NCI-H187 (cell line): ENCODE data around the gene PRKN.

Experiments
- DNase-seq, 2 experiments: peaks; one replicate each; lab custom pipeline; 2025; lab: John Stamatoyannopoulos, UW

The PRKN gene

DNA sequence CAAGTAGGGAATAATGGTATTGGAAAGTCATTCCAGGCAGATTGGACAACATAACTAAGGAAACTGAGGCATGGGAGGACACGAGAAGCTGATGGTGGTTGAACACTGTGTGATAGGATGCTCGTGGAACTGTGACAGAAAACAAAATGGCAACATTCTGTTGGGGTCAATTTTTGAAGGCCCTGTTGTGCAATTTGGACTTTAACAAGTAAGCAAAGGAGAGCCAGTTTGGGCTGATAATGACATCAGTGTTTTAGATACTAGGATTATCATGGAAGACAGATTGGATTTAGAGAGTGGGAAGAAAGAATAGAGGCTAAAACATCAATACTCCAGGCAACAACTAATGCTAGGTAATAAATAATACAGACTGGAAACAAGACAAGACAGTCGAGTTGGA is 53.1 kb downstream of the PRKN start:
- no peak for DNase-seq

DNA sequence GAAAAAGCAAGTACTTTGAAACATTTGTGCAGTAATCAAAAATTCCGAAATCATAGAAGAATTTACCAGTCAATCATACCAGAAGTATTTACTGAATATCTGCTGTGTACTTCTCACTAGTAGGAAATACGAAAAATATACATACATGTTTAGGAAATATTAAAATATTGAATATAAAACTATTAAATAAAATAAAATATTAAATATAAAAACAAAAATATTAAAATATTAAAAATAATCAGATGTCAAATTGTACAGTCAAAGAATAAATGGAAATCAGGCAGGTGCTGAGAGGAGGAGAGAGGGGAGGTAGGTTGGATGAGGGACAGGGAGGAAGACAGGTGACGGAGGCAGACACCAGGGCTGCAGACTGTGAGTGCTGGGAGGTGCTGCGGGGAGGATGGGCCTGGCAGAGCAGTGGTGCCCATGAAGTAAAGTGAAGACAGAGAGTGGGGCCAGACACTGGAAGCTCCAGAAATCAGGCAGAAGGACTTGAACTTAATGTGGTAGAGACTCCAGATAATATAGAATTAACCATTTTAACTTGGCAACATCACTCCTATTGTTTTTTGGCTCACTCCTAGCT is 55.9 kb downstream of the PRKN start:
- no peak for DNase-seq

DNA sequence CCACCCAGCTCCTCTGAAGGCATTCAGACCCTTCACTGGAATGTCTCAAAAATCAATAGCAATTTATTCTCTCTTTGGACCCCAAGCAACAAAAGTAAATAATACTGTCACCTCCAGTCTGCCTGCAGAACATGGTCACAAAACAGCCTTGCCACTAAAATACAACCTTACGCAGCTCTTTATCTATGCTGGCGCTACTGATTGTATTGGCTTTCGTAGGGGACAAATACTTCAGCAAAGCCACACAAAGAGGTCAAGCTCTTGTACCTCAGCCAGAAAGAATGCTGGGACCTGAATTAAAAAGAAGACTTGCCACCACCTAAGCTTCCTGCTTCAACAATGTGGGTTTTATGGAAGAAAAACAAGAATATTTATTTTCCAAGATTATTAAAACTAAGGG is 57.2 kb downstream of the PRKN start:
- no peak for DNase-seq

DNA sequence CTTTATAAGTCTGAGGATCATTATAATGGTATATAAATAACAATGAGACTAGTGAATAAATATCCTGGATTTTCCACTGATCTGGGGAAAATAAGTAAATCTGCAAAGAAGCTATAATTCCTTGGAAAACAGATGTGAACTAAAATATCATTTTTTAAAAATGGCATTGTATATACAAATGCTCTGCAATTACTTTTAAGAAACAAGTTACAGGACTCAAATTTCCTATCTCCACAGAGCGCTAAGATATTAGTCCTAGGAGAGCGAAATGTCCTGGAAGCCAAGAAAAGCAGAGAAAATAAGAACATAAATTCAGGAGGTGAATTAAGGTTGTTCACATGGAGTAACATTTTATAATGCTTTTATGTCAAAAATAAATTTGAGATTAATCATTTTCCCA is 61.3 kb downstream of the PRKN start:
- no peak for DNase-seq

DNA sequence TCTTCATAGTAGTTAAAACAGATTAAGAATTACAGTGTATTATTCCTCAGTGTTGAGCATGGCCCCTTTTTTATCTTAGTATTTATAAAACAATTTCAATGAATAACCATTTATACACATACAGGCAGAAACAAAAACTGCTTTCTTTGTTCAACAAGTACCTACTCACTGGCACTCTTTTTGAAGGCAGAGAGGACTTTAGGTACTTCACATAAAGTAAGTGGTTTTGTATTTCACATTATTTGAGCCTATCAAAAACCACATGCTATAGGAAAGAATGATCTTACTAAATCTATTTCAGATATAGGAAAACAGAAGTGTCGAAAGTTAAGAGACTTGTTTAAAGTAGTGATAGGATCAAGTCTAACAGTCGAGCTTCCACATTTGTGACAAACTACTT is 73.8 kb downstream of the PRKN start:
- no peak for DNase-seq

DNA sequence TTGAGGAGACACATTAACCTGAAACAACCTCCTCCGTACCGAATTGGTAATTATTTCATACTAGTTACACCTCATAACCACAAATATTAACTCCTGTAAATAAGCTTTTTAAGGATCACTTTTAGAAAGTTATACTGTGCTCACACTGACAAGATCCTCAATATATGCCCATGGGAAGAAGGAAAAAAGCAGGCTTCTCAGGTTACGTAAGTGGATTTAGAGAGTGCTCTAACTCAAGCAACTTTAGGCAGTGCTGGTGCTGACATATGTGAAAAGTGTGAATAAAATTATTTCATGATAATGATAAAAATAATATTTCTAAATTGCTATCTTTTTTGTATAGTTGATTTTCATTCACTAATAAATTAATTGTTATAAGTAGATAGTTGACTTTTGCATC is 76.1 kb downstream of the PRKN start:
- DNase-seq = no peak

DNA sequence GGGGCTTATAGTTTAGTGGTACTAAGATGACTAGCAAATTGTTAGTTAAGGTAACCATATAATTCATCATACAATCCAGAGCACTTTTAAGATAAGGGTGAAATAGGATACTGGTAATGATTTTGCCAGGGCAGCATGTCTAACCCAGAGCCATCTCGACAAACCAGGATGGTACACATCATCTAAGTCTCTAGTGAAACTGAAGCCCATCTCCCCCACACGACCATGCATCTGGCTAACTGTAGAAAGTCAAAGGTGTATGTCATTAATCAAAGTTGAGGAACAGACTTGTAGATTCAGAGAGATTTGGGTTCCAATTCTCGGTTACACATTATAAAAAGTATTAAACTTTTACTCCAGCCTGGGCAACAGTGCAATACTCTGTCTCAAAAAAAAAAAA is 78.3 kb downstream of the PRKN start:
- DNase-seq = no peak

DNA sequence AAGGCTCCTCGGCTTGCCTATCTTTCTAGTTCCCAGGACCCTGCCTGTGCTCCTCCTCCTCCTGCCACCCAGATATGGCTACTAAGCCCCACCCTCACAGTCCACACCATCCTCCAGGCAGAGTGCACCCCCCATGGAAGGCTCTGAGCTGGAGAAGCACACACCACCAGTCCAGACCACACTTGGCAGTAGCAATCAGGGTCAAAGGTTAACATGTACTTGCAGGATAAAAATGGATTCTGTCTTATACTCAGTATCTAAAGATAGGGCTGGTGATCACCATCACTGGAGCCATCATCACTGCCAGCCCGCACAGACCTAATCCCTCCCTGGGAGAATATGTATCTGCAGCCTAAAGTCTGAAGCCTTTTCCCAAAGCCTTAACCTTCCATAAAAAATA is 83.4 kb downstream of the PRKN start:
- no peak for DNase-seq

DNA sequence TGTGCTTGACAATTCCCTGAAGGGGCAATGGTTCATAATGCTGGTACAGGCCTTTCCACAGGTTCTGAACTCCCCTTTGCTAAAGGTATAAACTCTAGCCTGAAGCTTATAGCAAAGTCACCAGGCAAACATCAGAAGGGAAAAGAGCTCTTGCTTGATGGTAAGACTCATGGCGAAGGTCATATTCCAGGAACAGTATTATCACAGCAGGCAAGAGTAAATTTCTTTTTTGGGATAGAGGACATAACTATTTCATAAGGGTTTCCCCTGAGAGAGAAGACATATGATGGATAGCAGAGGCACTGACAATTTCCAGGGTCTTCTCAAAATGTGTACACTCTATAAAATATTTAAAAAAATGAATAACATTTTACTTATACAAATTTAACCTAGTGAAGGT is 86.8 kb downstream of the PRKN start:
- DNase-seq = no peak

DNA sequence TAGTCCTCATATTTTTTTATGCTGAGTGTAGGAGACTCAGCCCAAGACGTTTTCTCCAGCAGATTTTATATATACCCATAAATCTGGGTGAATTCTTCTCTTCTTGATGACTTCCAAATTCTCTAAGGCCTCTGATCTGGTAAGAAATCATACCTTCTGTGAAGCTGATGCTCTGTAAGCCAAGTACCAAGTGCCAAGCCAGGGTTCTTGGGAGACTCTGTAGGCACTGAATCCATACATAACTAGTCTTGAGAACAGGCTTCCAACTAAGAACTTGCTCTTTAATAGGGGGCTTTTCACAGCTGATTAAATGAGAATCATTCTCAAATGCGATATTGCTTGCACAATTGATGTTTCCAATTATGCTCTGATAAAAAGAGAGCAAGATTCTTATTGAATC is 87.6 kb downstream of the PRKN start:
- no peak for DNase-seq

DNA sequence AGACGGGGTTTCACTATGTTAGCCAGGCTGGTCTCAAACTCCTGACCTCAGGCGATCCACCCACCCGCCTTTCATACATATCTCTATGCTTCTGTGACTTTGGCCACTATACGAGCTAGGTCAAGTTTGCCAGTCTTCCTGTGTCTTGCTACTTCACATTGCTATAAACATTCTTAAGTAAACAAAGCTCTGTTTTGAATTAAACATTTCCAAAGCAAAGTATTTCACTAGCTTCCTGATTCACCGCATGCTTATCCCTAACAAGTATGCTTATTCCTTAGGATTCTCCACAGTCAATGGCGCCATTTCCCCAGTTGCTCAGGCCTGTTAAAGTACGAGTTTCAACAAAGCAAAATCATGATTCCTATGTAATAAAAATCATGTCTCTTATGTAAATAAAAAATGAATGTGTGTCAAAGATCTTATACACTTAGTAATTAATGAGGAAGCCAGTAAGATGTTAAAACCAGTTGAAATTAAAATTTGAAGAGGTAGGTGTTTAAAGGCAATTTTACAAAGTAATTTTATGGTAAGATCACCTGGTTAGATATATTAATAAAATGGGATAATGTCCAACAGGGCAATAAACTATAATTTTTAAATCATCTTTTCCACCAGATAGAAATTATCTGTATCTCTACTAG is 88.5 kb downstream of the PRKN start:
- no peak for DNase-seq

DNA sequence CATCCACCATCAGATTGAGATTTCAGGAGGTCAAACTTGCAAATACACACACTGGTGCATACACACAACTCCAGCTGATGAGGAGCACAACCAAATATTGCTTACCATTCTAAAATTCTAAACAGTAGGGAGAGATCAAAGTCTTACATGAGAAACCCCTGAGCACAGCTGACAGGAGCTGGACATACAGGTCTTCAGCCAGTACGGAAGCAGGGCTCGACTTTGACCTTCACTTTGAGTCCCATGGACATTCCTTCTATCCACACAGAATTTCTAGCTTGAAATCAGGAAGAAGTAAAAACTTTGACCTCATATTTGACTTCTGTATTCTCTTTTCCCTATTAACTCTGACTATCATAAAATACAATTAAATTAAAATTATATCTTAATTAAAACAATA is 90.2 kb downstream of the PRKN start:
- DNase-seq = no peak

DNA sequence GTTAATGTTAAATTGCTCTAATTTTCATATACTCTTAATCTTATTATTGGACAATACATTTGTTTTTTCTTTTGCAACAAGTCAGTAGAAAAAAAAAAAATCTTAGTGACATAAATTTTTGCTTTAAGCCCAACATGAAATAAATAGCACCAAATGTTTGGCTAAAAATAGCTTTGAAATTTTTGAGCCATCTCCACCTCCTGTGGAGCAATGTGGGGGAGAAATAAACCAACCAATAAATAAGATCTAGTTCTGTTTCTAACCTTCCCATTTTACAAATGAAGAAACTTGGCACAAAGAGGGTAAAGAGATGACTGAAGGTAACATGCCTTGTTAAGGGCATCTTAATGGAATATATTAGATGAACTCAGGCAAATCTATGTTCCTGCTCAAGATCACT is 91.4 kb downstream of the PRKN start:
- no peak for DNase-seq

DNA sequence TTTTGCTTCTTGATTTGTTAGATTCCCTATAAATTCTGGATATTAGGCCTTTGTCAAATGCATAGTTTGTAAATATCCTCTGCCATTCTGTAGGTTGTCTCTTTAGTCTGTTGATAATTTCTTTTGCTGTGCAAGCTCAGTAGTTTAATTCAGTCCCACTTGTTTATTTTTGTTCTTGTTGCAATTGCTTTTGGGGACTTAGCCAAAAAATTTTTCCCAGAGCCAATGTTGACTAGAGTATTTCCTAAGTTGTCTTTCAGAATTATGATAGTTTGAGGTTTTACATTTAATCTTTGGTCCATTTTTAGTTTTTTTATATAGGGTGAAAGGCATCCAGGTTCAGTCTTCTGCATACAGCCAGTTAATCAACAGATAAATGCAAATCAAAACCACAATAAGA is 96.0 kb downstream of the PRKN start:
- no peak for DNase-seq

DNA sequence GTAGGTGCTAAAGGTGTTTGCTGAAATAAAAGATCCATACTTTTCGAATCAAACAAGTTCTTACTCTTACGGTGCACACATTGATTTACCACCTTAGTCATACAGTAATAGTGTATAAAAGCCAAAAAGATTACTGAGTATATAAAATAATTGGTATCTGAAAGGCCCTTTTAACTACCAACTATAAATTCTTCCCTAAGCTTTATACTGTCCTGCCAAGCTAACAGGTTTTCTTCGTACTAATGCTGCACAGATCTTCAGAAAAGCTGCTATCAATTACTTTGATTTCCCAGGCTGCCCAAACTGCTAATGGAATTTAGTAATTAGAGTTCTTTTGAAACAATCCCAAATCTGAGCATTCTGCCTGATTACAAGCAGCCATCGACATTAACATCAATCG is 97.5 kb downstream of the PRKN start:
- no peak for DNase-seq

DNA sequence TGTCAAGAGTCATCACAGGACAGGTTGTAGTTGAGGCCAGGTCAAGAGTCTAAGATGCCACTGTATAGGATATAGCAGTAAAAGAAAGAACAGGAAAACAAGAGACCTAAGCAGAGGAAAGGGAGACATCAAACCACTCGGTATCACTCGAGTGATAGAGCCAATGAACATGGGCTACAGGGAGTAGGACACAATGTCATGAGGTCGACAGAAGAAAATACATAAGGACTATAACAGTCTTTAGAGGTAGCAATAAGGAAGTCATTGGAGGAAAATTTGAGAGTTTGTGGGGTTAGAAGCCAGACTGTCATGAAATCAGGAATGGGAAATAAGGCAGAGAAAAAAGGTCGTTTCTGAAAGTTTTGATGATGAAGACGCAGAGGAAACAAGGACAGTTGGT is 99.7 kb downstream of the PRKN start:
- DNase-seq = no peak

DNA sequence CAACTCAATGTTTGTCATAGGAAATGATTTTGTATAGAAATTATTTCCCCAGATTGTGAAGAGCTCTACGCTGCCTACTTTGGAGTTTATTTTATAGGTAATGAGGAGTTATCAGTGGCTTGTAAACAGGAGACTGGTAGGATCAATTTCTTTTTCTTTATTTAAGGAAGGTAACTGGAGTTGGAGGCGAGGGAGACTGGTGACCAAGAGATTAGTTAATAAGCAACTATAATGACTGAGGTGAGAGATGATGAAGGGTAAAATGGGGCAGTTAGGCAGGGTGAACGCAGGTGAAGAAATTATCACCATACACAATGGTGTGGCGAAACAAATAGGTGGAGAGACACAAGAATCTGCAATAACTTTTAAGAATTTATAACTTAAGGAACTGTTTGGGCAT is 100.2 kb downstream of the PRKN start:
- no peak for DNase-seq

DNA sequence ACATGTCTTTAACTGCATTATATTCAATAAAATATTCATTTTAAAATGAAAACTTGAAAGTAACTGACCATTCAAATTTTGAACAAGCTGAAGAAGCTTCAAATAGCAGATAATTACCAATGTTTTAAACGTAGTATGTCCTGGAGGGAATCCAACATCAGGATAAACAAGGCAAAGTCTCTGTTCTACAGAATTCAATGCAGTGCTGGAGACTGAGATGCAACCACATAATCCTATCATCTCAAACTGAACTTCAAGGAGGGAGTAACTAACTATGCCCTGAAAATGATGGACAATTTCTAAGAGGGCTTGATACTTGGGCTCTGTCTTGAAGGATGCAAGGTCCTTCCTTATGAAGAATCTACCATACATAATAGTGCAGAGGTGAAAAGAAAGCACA is 100.7 kb downstream of the PRKN start:
- no peak for DNase-seq

DNA sequence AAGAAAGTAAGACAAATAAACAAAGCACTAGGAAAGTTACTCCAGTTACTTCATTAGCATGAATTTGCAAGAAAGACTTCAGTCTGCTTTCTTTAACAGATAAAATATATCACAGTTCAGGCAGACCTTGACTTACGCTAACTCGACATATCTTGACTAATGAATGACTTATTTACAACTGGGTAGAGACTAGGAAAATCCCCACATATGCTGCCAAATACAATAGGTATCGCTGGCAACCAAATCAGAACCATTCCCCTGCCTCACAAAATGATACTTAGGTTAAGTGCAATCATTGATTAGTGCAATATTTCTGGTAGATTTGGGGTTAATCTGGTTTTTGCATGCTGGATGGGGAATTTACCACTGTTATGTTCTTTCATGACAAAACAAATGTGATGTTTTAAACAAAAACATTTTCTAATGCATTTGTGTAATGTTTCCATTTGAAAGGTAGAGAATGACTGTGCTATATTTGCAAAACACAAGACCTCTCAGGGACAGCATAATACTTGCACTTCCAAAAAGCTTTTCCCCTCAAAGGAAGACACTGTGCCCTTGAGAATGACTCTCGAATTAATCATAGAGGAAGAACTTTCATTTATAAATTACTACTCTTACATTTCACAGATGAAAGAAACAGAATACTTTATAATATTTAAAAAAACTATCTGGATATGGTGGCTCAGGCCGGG is 101.6 kb downstream of the PRKN start:
- DNase-seq = no peak

DNA sequence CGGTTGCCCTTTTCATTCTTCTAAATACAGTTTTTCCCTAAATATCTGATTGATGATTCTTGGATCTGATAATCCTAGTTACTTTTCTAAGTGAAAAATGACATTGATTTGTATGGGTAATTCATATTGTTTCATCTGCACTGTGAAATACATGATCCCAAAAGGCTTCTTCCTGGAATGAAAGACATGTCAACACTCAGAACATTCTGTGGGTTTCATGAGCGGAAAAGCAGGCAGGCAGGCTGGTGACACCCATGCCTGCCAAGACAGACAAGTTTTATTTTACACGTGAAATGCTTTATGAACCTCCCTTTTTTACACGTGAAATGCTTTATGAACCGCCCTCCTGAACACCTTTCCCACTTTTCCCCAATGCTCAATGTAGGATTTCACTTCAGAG is 105.0 kb downstream of the PRKN start:
- DNase-seq = no peak

DNA sequence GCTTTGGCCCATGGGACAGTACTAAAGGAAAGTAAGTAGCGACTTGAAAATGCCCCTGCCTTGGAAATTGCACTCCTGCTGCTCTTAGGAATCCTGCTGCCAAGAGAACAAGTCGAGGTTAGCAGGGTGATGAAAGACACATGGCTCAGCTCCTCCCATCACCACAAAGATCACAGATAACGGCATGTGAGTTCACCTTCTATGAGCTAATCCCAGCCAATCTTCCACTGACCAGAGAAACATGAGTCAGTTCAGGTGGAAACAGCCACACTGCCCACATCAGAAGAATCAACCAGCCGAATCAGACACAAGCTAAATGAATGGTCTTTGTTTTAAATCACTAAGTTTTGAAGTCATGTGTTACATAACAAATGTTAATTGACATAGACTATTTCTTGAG is 106.3 kb downstream of the PRKN start:
- no peak for DNase-seq

DNA sequence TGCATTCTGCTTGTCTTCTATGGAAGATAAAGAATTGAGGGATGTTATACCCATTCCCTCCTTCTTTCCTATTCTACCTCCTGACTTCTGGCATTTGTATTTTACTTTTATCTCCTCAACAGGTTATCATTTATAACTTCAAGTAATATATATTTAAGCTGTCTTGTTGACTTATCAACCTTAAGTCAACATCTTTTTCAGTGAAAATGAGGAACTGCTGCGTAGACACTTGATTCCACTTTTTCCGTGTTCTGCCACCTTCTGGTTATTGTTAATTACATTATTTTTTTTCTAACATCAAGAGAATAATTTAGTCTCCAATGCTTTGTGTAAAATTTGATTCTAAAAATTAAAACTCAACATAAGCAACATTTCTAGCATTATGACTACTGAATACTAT is 107.5 kb downstream of the PRKN start:
- no peak for DNase-seq

DNA sequence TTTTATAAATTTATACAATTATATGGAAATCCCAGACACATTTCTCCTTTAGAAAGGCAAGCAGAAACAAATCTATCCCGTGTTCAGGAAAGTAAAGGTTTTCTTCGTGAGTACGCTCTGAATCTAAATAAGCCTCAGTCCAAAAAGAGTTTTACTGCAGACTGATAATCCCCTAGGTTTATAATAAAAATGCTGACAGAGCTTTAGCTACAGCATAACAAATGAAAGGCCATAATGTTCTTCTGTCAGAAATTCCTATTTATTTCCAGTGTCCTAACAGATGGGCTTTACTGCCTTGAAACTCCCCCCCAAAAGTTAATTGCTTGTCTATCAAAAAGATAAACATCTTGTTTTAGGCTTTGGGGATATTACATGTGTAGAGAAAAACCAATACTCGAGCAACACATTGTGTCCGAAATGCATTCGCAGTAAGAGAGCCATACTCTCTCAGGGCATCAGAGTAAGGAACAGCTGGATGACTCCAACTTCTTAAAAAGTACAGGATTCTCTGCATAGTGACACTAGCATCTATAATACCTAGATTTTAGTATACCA is 109.0 kb downstream of the PRKN start:
- no peak for DNase-seq
